Endothelial cell of umbilical vein (primary cell): Measurements from ENCODE around the gene ELL2. TPM values are rescaled to one million over a fixed set of nuclear protein-coding genes. Genes with fewer than 3 reads are reported as not detected.

ENCODE experiments used
- BruUV-seq: library from RNA; stranded (reverse); fragments of 400-500 nt; replicated peaks from 2 replicates; lab custom pipeline; 2021; lab: Mats Ljungman, UMichigan
- CTCF ChIA-PET: fragments of 300-600, 350-600 bp; sonication (Branson Sonifier 250); formaldehyde crosslinking; loops from one replicate; lab custom pipeline; 2021; ENCODE audit warnings: antibody characterized with exemption, inconsistent platforms; lab: Charles Lee
- POLR2A ChIA-PET: fragments of 300-600, 350-600 bp; sonication (Branson Sonifier 250); formaldehyde crosslinking; loops from one replicate; lab custom pipeline; 2021; ENCODE audit warnings: antibody characterized with exemption, inconsistent platforms; lab: Charles Lee
- DNase-seq: peaks from one replicate; pipeline ENCODE4 v3.0.0-alpha.2; 2011; ENCODE audit warnings: low read depth, low spot score
- FAIRE-seq: peaks from 2 replicates; lab custom pipeline; 2011; peaks lifted over from hg19 to GRCh38; lab: Jason Lieb, UNC
- H2AFZ ChIP-seq: 2 replicates; pipeline ENCODE4 v1.6.0; 2012; ENCODE audit warnings: low read depth, low read length, control low read depth, inconsistent platforms
- H3K27ac ChIP-seq: 2 replicates; pipeline ENCODE4 v1.5.1; 2011; ENCODE audit warnings: low read depth, mild to moderate bottlenecking, control low read depth, low read length, moderate library complexity; ENCODE audit not compliant: insufficient read depth
- H3K27me3 ChIP-seq, 2 experiments: 2 replicates each; pipeline versions ENCODE4 v1.6.0 to v1.6.1; 2011; ENCODE audit warnings: low read length in 2 of 2, mixed read lengths in 1 of 2; ENCODE audit not compliant: control insufficient read depth in 2 of 2, insufficient read depth in 2 of 2
- H3K36me3 ChIP-seq, 2 experiments: 2 replicates in 1 of 2; 3 replicates in 1 of 2; pipeline ENCODE4 v1.5.1; 2011; ENCODE audit warnings: low read length in 2 of 2, mild to moderate bottlenecking in 1 of 2, moderate library complexity in 1 of 2; ENCODE audit not compliant: control insufficient read depth in 2 of 2, insufficient read depth in 2 of 2; ENCODE audit errors: extremely low read depth in 1 of 2
- H3K4me1 ChIP-seq: 3 replicates; pipeline ENCODE4 v1.5.1; 2011; ENCODE audit warnings: mild to moderate bottlenecking, low read length; ENCODE audit not compliant: control insufficient read depth, insufficient read depth; ENCODE audit errors: extremely low read depth
- H3K4me2 ChIP-seq: 2 replicates; pipeline ENCODE4 v1.6.1; 2011; ENCODE audit warnings: low read length, control low read depth, mixed read lengths; ENCODE audit not compliant: insufficient read depth
- H3K4me3 ChIP-seq, 3 experiments: fragments of 200-600 bp in 1 of 3; sonication (generic), shearing (Covaris generic) in 1 of 3; replicated peaks in 1 of 3; 2 replicates each; pipeline ENCODE4 v1.5.1; 2011 to 2016; ENCODE audit warnings: control low read depth in 3 of 3, low read length in 3 of 3, mild to moderate bottlenecking in 2 of 3, inconsistent platforms in 1 of 3, low read depth in 1 of 3, moderate library complexity in 1 of 3; ENCODE audit not compliant: insufficient read depth in 1 of 3
- H3K79me2 ChIP-seq: 2 replicates; pipeline ENCODE4 v1.6.0; 2012; ENCODE audit warnings: low read length, inconsistent platforms; ENCODE audit not compliant: control insufficient read depth, insufficient read depth
- H3K9ac ChIP-seq: replicated peaks from 2 replicates; pipeline ENCODE3; 2011; ENCODE audit warnings: low read length, control low read depth; ENCODE audit not compliant: insufficient read depth; ENCODE audit errors: extremely low read depth
- H3K9me1 ChIP-seq: replicated peaks from 3 replicates; pipeline ENCODE4 v1.6.0; 2011; ENCODE audit warnings: mild to moderate bottlenecking, low read length; ENCODE audit not compliant: control insufficient read depth, insufficient read depth; ENCODE audit errors: extremely low read depth
- H3K9me3 ChIP-seq: replicated peaks from 2 replicates; pipeline ENCODE4 v1.5.1; 2012; ENCODE audit warnings: low read length, inconsistent platforms; ENCODE audit not compliant: control insufficient read depth, insufficient read depth
- H4K20me1 ChIP-seq: replicated peaks from 2 replicates; pipeline ENCODE3; 2011; ENCODE audit warnings: mild to moderate bottlenecking, low read length; ENCODE audit not compliant: control insufficient read depth, insufficient read depth; ENCODE audit errors: extremely low read depth
- EZH2 ChIP-seq: IDR thresholded peaks from 2 replicates; pipeline ENCODE4 v1.6.1; 2012; ENCODE audit warnings: borderline replicate concordance, low read depth, mild to moderate bottlenecking, moderate library complexity, low read length, inconsistent platforms; ENCODE audit not compliant: severe bottlenecking
- FOS ChIP-seq: IDR thresholded peaks from 2 replicates; pipeline ENCODE4 v1.6.1; 2011; ENCODE audit warnings: mild to moderate bottlenecking, low read length, moderate library complexity, borderline replicate concordance; ENCODE audit not compliant: insufficient read depth
- GATA2 ChIP-seq: IDR thresholded peaks from 2 replicates; pipeline ENCODE4 v1.7.0; 2011; ENCODE audit warnings: low read depth, mild to moderate bottlenecking, moderate library complexity, mixed read lengths, low read length; ENCODE audit not compliant: insufficient read length, insufficient read depth
- JUN ChIP-seq: IDR thresholded peaks from 2 replicates; pipeline ENCODE4 v1.6.1; 2011; ENCODE audit warnings: borderline replicate concordance, low read depth; ENCODE audit not compliant: insufficient read length, insufficient read depth
- MYC ChIP-seq: IDR thresholded peaks from one replicate; pipeline ENCODE4 v1.6.1; 2011; ENCODE audit warnings: mild to moderate bottlenecking, low read depth, low read length
- POLR2A ChIP-seq: IDR thresholded peaks from 2 replicates; pipeline ENCODE4 v1.6.1; 2012; ENCODE audit warnings: low read depth, mild to moderate bottlenecking, control low read depth, low read length
- POLR2AphosphoS5 ChIP-seq: IDR thresholded peaks from 2 replicates; pipeline ENCODE4 v1.6.1; 2012; ENCODE audit warnings: low read depth, mild to moderate bottlenecking, control low read depth, low read length, moderate library complexity; ENCODE audit not compliant: insufficient read depth
- dilution Hi-C: fragments of 300-500 bp; cut with MboI; formaldehyde crosslinking; loops from one replicate; pipeline ENCODE4 v1.15.0; 2019; ENCODE audit warnings: low sequenced_read_pairs; ENCODE audit not compliant: extremely low pct_ligation_motif_present
- intact Hi-C: fragments of 100-400 bp; cut with micrococcal nuclease; formaldehyde crosslinking; loops from one replicate; pipeline ENCODE4 v1.10.0; 2022
- polyA plus RNA-seq, 4 experiments: library from polyadenylated mRNA; depleted of rRNA in 3 of 4; stranded (reverse) in 3 of 4; unstranded in 1 of 4; fragments of >200 nt; gene quantifications; 2 replicates each; pipeline versions ENCODE4 v1.2.1 to v1.2.3, GENCODE V29; 2011 to 2012; ENCODE audit warnings: missing spikeins in 1 of 4
- total RNA-seq: library from RNA; stranded (reverse); gene quantifications from 2 replicates; pipeline ENCODE4 v1.2.3, GENCODE V29; 2021
- TF ChIP-seq, protein P1 (sequence below): IDR thresholded peaks from 2 replicates; pipeline ENCODE4 v1.6.1; 2011; ENCODE audit not compliant: insufficient read depth, insufficient read length
- TF ChIP-seq, protein P2 (sequence below), 2 donors: IDR thresholded peaks; 1 replicate in 1 of 2; 2 replicates in 1 of 2; pipeline ENCODE4 v1.5.1; 2011; ENCODE audit warnings: low read length in 2 of 2, mild to moderate bottlenecking in 2 of 2, moderate library complexity in 2 of 2, control low read depth in 1 of 2, inconsistent platforms in 1 of 2, low read depth in 1 of 2; ENCODE audit not compliant: insufficient read depth in 1 of 2; ENCODE audit errors: extremely low read depth in 1 of 2

The ELL2 gene
- total and polyA plus RNA-seq, 2 donors (not counting 3 experiments of a cell fraction or from before 2014, with no cell fraction given): 6.8 to 26.0 TPM

DNA sequence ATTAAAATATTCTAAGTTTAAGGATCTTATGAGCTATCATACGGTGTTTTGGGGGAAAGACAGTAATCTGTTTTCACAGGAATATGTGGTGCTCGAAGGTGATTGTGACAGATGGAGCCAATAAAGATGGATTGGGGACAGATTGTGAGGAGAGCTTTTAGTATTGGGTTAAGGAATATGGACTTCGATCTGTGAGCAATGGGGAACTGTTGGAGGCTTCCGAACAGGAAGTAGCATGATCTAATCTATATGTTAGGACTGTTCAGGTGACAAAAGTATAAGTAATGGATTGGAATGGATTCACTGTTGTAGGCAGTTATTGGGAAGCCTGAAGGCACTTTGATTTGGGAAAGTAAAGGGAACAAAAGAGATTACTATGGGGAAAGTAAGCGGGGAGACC, 7.4 kb upstream of the ELL2 start:
- DNase-seq: no peak
- dilution Hi-C loops: loop anchor here (25.0 kb wide), 1 partner anchor 368 kb away; no protein-coding TSS in a partner anchor
- intact Hi-C loops: no loop called here
- H3K27ac ChIP-seq: no peak overlapping the region
- CTCF ChIA-PET: no interaction called here
- no peaks in the 10 kb centered on the region for H3K27me3 ChIP-seq
- no peaks in the 10 kb centered on the region for H3K9me1 ChIP-seq
- H3K36me3 ChIP-seq: no peaks in the 10 kb centered on the region
- FAIRE-seq: no peak
- H3K79me2 ChIP-seq: no peaks in the 10 kb centered on the region
- no peak overlapping the region for H3K9ac ChIP-seq
- no peak overlapping the region for H3K4me3 ChIP-seq
- BruUV-seq: no TSS peak
- no peak overlapping the region for H2AFZ ChIP-seq
- TF ChIP-seq, protein P1, sequence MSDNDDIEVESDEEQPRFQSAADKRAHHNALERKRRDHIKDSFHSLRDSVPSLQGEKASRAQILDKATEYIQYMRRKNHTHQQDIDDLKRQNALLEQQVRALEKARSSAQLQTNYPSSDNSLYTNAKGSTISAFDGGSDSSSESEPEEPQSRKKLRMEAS: no peak
- TF ChIP-seq MYC (no peak), POLR2AphosphoS5 (no peak), GATA2 (no peak), EZH2 (no peak), POLR2A (no peak), FOS (no peak), JUN (no peak)
- TF ChIP-seq, protein P2, sequence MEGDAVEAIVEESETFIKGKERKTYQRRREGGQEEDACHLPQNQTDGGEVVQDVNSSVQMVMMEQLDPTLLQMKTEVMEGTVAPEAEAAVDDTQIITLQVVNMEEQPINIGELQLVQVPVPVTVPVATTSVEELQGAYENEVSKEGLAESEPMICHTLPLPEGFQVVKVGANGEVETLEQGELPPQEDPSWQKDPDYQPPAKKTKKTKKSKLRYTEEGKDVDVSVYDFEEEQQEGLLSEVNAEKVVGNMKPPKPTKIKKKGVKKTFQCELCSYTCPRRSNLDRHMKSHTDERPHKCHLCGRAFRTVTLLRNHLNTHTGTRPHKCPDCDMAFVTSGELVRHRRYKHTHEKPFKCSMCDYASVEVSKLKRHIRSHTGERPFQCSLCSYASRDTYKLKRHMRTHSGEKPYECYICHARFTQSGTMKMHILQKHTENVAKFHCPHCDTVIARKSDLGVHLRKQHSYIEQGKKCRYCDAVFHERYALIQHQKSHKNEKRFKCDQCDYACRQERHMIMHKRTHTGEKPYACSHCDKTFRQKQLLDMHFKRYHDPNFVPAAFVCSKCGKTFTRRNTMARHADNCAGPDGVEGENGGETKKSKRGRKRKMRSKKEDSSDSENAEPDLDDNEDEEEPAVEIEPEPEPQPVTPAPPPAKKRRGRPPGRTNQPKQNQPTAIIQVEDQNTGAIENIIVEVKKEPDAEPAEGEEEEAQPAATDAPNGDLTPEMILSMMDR (IDR thresholded peaks at IDR 0.05; ENCODE audit: extremely low read depth in 1 of 2, insufficient read depth in 1 of 2, low read depth in 1 of 2, low read length in 2 of 2): no peak
- POLR2A ChIA-PET: interaction anchor here (0.6 kb wide), 1 partner anchor 234 kb away, joined by 4 read pairs; no protein-coding TSS in a partner anchor
- H3K4me1 ChIP-seq: peaks cover 2% of the 10 kb centered on the region
- no peak overlapping the region for H3K4me2 ChIP-seq
- no peaks in the 10 kb centered on the region for H3K9me3 ChIP-seq
- H4K20me1 ChIP-seq: no peaks in the 10 kb centered on the region
